T follicular helper cell (primary cell): ENCODE results near the gene TBATA.

Source experiments
- DNase-seq: peaks from one replicate; pipeline ENCODE4 v3.0.0-alpha.2; 2020; ENCODE audit warnings: low read depth

The TBATA gene

DNA sequence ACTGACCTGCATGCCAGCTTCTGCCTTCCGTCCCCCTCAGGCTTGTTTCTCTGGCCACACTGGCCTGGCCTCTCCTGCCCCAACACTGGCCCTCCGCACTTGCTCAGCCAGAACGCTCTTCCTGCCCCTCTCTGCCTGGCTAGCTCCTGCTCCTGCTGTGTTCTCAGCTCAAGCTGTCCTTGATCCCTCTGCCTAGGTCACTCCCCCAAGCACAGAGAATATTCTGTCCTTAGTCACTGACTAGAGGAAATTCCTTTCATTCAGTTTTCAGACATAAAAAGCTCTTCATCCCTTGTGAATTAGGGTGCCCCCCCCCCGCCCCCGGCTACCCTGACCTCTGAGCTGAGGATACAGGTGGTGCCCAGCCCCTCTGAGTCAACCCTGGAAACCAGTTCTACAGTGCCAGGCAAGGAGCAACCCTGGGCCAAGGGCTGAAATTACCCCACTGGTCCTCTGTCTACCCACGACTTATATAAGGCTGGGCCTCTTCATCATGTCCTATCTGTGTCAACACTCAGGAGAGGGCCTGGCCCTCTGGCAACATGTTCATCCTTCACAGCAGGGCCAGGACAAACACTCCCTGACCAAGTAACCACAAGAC, 23.9 kb upstream of the TBATA start:
- no peak for DNase-seq

DNA sequence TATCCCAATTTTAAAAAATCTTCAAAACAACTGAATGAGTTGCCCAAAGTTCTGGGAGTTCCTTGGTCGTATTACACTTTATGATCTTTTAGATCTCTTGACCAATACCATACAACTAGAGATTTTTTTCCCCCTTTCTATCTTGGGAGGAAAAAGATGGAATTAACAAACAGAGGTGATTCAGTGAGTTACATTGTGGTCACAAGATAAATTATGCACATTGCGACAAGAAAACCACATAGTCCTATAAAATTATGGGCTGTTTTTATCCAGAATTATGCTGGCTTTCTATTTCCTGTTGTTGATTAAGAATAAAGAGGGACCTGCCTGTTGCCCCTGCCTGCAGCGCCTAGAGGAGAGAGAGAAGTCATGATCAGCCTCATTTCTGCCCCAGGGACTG, 22.4 kb upstream of the TBATA start:
- DNase-seq: no peak

DNA sequence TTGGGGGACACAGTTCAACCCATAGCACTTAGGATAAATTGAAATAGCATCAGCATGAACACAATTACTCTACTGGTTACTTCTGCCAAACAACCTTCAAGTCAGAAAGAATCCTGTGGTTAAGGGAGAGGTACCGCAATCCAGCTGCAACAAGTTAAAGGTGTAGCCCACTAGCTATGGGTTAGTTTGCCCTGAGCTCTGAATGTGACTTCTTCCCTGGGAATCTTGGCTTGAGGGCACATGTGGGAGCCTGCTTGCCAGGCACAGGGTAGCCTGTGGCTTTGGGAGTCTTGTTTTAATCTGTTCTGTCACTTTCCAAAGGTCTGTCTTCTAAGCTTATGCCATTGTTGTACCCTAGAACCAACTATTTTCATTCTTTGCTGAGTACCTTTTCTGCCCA, 21.7 kb upstream of the TBATA start:
- DNase-seq: no peak

DNA sequence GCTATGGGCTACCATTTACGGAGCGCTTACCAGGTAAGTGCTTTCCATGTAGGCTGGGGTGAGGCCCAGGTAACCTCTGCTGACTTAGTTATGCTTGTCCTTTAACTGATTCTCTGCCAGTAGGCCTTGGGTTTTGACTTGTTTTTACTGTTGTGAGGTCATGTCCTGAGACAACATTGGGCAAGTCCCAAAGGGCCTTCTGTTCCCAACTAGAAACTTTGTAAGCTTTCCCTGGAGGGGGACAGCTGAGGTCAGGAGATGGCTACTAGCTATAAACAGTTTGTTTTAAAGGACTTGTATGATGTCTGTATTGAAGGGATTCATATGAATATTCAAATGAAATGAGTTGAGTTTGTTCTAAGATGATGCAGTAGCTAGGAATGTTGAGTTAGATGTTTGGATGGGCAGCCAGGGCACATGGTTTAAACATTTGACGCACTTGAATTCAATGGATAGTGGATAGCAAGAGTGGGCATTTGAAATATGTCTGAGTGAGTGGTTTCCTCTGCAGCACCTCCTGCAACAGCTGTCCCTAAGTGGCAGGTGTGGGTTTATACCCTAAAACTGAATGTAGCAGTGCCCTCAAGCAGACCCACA, 20.5 kb upstream of the TBATA start:
- no peak for DNase-seq

DNA sequence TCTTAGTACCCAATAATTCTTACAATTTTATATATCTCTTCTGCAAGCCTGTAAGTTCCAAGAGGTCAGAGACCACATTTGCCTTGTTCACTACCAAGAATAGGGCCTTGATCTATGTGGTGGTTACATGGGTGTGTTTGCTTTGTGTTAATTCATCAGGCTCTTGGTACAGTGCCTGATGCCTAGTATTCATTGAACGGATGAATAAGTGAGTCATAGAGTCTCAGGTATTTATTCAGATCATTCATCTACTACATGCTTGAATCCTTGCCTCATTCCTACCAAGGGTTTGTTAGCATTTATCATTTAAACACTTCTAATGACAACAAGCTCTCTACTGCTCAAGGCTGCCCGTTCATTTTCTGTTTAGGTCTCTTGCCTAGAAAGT, 19.2 kb upstream of the TBATA start:
- no peak for DNase-seq

DNA sequence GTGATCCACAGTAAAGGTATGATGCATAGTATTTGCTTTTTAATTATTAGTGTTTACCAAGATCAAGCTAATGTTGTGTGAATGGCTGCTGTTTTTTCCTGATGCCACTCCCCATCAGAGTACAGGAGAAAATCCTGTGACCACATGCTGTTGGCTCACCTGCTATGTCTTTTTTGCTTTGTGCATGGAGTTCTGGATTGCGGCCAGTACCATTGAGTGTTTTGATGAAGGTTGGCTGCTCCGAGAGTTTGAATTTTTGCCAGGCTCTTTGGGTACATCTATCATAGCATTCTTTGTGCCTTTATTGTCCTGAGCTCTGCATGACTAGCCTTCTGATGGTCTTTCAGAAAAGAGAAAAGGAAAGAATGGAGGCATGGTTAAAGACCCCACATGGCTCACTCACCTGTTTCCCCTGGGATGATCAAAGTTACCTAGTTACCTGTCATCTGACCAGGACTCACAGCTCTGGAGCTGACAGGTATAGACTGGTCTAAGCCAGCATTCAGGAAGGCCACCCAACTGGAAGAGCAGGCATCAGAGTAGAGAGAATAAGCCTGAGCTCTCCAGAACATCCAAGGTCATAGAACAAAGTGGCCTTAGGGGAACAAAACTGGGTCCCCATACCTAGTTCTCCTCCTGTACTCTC, 18.7 kb upstream of the TBATA start:
- no peak for DNase-seq

DNA sequence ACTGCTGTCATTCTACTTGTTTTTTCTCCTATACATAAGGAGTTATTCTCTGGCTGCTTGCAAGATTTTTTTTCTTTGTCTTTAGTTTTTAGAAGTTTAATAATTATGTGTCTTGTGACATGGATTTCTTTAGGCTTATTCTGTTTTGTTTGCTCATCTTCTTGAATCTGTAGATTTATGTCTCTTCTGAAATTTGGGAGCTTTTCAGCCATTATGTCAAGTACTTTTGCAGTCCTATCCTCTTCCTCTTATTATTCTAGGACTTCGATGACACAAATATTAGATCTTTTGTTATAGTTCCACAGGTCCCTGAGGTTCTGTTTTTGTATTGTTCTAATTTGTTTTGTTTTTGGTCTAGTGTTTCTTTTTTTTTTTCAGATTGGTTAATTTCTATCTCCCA, 16.7 kb upstream of the TBATA start:
- DNase-seq: no peak

DNA sequence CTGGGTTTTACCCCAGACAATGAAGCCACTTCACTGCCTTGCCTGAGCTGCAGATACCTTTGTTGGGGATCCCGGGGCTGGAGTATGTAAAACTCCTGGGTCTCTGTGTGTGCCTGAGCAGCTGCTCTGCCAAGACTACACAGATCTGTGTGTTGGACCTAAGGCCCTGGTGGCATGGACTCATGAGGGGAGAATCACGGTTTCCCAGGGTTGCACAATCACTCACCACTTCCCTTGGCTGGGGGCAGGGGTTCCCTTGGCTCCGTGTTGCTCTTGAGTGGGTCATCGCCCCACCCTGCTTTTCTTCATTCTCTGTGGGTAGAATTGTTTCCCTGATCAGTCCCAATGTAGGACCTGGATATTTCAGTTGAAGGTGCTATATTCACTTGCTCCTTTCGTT, 13.9 kb upstream of the TBATA start:
- no peak for DNase-seq

DNA sequence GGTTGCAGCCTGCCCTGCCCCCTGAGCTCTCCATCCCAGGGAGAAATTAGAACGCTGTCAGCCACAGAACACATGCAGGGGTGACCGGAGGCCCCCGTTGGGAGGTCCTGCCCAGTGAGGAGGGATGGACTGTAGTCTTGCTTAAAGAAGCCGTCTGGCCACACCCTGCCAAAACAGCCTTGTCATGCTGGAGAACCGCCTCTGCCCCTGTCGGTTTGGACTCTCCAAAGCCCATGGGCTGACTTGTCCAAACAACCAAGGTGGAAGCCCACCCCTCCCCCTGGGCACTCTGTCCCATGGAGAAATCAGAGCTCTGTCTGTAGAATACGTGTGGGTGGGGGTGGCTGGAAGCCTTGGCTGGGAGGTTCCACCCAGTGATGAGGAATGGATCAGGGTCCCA, 12.7 kb upstream of the TBATA start:
- DNase-seq: no peak

DNA sequence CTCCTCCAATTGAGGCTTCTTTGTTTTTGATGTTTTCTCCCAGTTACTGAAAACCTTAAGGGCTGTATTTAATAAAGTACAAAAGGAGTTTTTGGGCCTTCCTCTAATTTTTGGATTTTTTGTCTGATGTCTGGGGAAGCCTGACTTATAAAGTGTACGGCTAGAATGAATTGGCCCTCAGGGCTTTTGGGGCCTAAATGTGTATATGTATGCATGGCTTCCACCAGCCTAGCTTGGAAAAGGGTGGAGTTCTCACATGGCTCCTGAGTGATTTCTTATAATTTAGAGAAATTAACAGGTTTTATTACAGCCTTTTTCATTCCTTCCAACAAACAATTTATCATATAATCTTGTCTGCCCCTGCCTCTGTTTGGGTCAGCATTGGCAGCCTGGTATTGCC, 10.4 kb upstream of the TBATA start:
- DNase-seq: no peak

DNA sequence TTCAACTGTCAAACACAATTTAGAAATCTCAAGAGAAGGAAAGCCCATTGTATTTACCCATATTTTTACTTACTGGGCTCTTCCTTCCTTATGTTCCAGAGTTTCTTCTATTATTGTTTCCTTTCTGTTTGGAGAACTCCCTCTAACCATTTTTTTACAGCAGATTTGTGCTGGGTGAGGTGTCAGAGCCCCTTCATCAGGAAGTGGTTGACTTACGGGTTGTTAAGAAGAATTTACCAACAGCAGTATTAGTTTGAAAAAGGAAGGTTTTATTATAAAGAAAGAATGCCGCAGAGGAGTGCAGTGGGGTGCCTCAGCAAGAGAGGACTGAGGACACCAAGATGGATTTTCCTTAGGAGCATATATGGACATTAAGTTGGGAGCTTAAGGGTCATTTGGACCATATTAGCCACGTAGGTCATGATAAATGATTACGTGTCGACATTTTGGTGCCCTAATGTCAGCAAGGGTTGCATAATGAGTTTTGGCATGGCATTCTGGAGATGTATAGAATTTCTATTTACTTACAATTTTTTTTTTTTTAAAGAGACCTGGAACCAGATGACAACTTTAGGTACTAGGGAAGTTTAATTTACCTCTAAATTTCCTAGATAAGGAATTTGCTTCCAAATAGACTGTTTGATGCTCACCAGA, 6.3 kb upstream of the TBATA start:
- DNase-seq: no peak

DNA sequence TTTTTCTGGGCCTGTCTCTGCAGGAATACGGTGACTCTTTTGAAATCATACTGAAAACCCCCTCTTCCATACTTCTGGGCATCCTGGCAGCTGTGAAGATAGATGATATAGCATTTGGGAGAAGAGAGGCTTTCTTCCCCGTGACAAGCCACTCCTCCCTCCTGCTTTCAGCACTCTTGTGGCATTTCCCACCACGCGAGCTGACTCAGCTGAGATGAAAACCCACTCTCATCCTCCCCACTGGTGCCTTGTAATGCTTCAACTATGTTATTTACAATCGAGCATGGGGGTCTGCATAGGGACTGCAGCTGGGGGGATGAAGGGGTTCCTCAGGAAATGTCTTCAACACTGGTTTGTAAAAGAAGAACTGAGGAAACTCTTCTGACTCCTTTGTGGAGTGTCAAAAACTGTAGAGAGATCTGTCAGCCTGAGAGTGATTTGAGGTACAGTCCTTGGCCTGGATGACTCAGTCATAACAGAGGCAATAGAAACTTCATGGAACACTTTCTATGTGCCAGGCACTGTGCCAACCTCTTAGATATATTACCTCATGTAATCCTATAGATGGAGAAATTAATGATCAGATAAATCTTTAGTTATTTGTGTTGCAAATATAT, 1.7 kb upstream of the TBATA start:
- no peak for DNase-seq

DNA sequence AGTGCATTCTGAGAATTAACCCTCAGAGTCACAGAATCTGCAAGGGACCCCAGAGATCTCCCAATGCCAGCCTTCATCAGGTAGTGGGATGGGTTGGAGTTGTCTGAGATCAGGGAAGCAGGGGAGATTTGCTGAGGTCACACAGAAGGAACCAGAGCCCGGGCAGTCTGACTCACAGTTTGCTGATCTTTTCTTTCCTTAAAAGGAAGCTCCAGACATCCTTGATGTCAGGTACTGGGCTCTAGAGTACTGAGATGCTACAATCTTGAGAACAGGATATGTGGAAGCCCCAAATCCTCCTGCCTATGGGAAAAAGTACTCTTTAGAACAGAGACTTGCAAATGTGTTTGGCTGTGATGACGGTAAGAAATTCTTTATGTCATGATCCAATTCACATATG, 706 bp downstream of the TBATA start:
- no peak for DNase-seq

DNA sequence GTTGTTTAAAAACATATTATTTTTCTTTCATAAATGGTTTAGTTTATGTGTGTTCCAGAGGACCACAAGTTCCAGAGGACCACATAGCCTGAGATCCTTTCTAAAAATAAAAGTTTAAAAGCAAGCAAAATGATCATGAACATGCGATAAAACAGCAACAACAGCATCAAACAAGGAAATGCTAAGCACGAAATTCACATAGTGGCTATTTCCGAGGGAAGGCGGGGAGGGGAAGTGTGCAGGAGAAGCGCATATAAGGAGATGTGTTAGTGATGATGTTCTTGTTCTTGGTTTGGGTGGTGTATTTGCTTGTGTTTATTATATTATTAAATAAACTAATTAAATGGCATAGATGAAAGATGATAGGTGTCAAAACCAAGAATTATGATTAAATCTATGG, 1.2 kb downstream of the TBATA start:
- DNase-seq: no peak

DNA sequence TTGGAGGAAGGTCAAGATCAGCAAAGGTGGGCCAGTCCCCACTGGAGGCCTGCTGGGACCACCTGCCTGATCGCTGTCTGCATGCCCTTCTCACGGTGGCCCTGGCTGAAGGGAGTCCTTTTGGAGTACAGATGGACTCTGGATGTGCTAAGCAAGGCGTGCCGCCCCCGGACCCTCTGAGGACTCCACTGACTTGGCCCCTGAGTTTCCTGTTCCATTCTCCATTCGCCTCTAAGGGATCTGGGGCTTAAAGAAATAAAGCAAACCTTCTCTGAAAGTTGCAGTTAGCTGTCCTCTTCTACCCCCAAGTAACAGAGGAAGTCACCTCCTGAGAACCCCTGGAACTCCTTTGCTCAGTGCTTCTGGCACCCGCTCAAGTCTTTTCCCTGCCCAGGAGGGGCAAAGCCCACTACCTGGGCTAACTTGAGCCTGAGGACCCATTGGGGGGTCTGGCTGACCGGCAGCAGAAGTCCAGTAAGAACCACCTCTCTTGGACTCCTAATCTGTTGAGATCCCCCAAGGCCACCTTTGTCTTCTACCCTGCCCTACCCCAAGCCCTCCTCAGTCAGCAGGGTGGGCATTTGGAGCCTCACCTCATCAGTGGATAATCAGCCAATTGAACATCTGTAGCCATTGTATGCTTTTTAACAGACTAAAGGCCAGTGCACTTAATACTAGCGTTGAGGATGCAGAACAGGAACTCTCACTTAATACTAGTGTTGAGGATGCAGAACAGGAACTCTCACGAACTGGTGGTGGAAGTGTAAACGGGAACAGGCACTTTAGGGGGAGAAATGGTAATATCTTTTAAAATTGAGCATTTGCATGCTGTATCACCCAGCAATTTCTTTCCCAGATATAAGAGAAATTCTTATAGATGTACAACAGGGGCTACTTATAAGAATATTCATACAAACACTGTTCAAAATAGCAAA, 2.2 kb downstream of the TBATA start:
- DNase-seq: no peak

DNA sequence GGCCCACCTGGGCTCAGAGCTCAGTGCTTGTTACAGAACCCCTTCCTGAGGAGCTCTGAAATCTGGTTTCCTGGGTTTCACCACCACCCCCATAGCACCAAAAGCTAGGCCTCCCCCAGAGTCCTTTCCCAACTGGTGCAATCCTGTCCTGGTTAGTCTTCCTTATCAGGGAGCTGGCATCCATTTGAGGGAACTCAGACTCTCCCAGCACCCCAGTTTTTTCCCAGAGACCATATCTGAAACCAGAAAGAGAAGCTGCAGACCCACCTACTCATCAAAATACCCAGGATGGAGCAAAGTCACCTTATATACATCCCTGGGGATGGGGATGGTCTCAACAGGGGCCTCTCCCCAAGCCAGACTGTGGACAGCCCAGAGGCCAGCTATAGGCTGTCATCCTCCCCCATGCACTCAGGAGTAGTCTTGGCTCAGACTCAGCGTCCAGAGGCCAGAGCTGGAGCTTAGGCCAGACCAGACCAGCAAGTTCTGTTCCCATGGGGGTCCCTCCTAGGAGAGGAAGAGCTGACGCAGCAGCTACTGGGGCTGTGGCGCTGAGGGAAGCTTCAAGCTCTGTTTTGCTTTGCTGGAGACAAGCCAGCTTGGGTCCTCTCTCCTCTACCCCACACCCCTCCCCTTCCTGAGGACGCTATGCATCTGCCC, 3.0 kb downstream of the TBATA start:
- no peak for DNase-seq

DNA sequence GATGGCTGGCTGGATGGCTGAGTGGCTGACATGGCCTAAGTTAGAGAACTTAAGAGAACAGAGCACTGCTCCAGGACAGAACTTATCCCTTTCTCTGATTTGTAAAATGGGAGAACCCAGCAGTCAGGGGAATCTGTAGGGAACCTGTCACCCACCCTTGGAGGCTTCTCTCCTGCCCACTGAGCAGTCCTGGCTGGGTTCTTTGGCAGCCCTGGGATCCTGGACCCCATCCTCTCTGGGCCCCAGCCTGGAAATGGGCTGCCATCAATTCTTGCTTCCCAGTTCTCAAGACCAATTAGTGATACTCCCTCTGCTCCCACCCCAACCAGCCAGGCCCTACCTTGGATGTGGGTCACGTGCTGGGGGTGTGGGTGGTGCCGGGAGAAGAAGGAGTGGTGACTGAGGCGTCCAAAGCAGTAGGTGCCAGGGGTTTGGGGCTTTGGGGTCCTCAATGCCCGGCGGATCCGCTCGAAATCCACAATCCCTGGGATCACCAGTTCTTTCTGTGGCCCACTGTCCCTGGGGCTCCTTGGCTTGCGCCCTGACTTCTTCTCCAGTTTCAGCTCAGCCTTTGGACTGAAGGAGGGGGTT, 3.6 kb downstream of the TBATA start:
- DNase-seq: no peak

DNA sequence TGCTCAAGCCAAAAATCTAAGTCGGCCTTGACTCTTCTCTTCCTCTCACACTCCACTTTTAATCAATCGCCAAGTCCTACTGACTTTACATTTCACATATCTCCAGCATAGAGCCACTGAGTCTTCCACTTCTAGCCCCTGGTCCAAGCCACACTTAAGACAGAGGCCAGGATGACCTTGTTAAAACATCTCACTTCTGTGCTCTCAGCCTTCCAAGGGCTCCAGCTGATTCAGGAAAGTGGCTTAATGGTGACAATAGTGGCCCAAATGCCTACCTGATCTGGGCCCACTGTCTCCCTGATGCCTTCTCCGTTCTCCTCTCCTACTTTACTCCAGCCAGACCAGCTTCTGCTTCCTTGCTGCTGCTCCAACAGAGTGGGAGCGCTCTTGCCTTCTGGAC, 4.4 kb downstream of the TBATA start:
- no peak for DNase-seq

DNA sequence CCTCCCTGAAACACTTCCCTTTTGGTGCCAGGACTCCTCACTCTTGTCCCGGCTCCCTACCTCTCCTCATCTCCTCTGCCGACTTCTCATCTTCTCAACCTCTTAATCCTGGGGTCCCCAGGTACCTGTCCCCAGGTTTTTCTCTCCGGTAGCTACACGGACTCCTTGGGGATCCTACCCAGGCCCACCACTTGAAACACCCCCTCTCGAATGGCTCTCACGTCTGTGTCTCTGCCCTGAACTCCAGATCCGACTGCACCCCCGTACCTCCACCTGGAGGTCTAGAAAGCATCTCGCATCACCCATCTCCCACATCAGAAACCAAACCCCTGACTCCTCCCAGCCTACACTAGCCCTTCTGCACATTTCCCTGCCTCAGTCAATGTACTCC, 4.8 kb downstream of the TBATA start:
- no peak for DNase-seq

DNA sequence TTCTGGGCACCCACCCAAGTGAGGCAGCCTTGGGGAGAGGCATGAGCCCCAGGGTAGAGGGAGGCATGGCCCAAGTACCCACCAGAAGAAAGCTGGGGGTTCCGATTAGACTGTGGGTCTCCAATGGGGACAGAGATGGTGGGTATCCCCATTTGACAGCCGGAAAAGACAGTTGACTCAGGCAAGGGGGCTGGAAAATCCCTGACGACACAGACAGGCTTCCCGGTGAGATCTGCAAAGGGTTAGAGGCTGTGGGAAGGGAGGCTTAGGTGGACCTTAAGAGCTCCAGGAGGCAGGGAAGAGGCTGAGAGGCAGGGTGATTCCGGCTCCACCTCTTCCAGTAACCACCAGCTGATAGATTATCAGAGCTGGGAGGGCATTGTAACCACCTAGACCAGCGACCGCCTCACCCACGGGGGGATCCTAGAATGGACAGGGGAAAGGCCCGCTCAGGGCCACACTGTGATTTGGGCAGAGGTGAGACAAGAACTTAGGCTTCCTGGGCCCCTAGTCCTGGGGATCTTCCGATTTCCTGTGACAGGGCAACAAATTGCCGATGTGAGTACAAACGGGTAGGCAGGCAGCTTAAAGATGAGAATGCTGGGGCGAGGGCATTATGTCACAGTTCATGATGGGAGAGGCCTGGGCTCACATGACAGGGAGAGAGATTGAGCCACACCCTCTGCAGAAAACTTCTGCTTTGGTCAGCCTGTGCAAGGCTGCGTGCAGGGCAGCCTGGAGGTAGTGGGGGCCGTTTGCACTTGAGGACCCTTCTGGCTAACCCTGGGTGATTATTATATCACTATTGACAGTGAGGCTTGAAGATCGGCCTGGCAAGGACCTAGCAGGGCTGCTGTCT, 5.4 kb downstream of the TBATA start:
- no peak for DNase-seq
